RWPE1 (cell line): ENCODE results near the gene BCL2A1.

ENCODE experiments used
- CTCF ChIA-PET: fragments of 350-600 bp; sonication (Branson Sonifier 250); formaldehyde crosslinking; extraction: SDS; loops from one replicate; lab custom pipeline; 2021; lab: Yijun Ruan, JAX
- POLR2A ChIA-PET: fragments of 400-600 bp; formaldehyde crosslinking; extraction: SDS; loops from one replicate; lab custom pipeline; 2020; ENCODE audit warnings: antibody characterized with exemption; ENCODE audit not compliant: low non-redundant PET; lab: Yijun Ruan, JAX
- DNase-seq: peaks from one replicate; pipeline ENCODE4 v3.0.0; 2012; ENCODE audit warnings: low spot score
- H3K27ac ChIP-seq: fragments of 450-650 bp; 2 replicates; pipeline ENCODE4 v1.5.1; 2017
- CTCF ChIP-seq: fragments of 450-650 bp; conservative IDR thresholded peaks from 2 replicates; pipeline ENCODE4 v1.5.1; 2017; ENCODE audit warnings: low read depth, mild to moderate bottlenecking

The BCL2A1 gene

DNA sequence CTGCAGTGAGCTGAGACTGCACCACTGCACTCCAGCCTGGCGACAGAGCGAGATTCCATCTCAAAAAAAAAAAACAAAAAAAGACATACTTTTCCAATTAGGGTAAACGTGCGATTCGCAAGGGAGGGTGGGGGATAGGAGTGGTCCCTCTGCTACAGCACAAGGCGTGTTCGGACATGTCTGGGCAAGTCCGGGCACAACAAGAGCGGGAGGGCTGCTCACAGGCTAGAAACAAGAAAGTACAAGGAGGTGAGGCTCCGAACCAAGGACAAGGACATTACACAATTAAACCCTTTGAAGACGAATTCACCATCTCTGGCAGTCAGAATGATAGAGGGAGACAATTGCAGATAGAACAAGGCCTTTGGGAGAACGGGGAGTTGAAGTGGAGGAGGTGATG is 32.2 kb upstream of the BCL2A1 start:
- ChIA-PET POLR2A (no interaction called here), CTCF (no interaction called here)
- no peak for TF ChIP-seq CTCF
- H3K27ac ChIP-seq, result no peak overlapping the region
- DNase-seq, result no peak

- ChIA-PET POLR2A (no interaction called here), CTCF (no interaction called here)
- DNase-seq, result no peak
- no peak for TF ChIP-seq CTCF
- no peak overlapping the region for H3K27ac ChIP-seq
Measured at GRCh38 chr15:80002267-80002666, 31.3 kb upstream of the BCL2A1 start.

GRCh38 chr15:79994615-79995014 is 23.6 kb upstream of the BCL2A1 start:
- CTCF ChIA-PET, result interaction anchor here (0.6 to 0.7 kb wide), 2 partner anchors 49 to 226 kb away, joined by 4 read pairs; no protein-coding TSS in a partner anchor

DNA sequence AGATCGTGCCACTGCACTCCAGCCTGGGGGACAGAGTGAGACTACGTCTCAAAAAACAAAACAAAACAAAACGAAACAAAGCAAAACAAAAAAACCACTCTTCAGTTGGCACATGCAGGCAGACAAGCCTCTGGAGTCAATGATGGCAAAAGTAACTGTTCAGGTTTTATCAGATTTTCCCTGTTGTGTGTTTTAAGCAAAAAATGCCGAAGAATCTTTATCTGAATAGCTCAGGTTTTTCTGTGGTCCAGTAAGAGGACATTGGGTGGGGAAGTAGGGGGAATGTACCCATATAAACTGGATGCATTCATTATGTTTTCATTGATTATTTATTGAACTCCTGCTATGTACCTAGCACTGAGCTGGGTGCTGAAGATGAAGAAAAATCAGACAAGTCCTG is 20.8 kb upstream of the BCL2A1 start:
- no peak for DNase-seq
- TF ChIP-seq CTCF, result no peak
- POLR2A ChIA-PET, result no interaction called here
- no peak overlapping the region for H3K27ac ChIP-seq
- CTCF ChIA-PET, result interaction anchor here (1.1 to 1.5 kb wide), 2 partner anchors 15 to 611 kb away, joined by 5 to 6 read pairs; no protein-coding TSS in a partner anchor

More at GRCh38 chr15:79994615-79995014, 23.6 kb upstream of the BCL2A1 start:
- POLR2A ChIA-PET, result no interaction called here
- H3K27ac ChIP-seq, result no peak overlapping the region
- TF ChIP-seq CTCF, result no peak
- no peak for DNase-seq

- no peak for TF ChIP-seq CTCF
- no peak for DNase-seq
- ChIA-PET CTCF (interaction anchor here (0.6 kb wide), 1 partner anchor 403 kb away, joined by 3 read pairs; no protein-coding TSS in a partner anchor), POLR2A (no interaction called here)
- no peak overlapping the region for H3K27ac ChIP-seq
Measured at GRCh38 chr15:79990997-79991334, 20.0 kb upstream of the BCL2A1 start.

DNA sequence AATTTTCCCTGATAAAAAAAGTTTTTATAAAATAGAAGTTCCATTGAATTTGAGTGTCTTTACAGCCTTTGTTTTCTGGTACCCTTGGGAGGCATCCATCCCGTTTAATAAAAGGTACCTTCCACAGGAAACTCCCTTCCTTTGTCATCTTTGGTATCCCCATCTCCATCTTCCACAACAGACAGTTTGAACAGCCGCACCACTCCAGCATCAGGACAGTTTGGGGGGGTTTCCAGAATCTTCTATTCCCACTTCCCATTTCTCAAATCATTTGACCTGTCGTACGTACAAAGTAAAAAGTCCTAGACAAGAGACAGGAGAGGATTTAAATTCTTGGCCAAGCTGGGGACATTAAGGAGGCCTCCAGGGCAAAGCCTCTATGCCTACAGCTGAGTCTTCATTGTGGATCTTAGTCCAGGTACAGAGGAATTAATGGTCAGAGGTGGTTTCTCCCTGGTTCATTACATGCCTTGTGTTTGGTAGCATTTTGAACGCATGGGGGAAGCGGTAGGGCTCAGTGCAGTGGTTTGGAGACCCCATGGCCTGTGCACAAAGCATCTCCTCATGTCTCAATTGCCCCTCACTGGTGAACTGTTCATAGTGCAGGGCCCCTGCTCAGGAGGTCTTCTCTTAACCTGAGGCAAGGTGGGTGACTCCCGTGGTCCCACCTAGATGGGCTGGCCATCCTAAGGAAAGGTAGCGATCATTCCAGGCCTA is 19.4 kb upstream of the BCL2A1 start:
- DNase-seq, result no peak
- no peak overlapping the region for H3K27ac ChIP-seq
- CTCF ChIA-PET, result no interaction called here
- POLR2A ChIA-PET, result no interaction called here
- TF ChIP-seq CTCF, result no peak
